GM18517 (cell line): ENCODE data around the gene FAM107B.
A peak's percentile ranks its signal among the peaks of the same experiment; 100 is the strongest.

ENCODE experiments used
- ATAC-seq: cut with Tn5 transposase; IDR thresholded peaks from one replicate; pipeline ENCODE4 v1.9.1; 2021; ENCODE audit warnings: mild to moderate bottlenecking, moderate library complexity; ENCODE audit not compliant: unreplicated experiment

The FAM107B gene

DNA sequence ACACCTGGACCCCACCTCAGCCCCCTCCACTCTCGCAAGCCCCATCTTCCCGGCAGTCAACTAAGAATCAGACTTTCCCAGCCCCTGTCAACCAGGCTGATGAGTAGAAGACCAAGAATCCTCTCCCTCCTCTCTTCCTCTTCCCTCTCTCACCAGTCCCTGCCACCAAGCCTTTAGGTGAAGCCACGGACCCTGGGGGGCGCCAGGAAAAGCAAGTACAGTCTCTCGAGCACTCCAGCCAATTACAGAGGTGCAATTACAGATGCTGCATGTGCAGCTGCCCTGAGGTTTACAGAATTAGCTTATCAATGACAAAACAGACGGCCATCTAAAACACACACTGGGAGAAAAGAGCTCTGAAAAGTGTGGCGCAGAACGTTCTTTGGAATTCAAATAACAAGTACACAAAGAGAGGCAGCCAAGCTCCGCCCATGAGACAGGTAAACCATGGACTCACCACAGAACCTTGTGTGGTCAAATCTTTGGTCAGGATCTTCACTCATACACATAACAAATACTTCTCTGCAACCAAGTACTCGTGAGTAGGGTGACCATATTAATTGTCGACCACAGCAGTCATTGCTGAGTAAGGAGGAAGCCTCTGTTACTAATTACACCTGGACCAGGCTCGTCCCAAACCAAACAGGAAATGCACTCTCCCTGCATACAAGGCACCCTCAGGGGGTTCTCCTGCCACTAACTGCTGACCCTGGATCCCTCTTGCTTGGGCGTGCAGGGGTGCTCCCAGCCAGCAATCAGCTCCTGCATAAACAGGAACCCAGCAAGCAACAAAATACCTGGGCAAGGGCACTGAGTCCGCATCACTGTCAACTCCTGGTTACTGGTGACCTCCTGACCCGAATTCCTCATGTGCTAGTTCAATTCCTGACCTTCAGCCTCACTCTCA is 189.2 kb downstream of the FAM107B start:
- no peak for ATAC-seq

DNA sequence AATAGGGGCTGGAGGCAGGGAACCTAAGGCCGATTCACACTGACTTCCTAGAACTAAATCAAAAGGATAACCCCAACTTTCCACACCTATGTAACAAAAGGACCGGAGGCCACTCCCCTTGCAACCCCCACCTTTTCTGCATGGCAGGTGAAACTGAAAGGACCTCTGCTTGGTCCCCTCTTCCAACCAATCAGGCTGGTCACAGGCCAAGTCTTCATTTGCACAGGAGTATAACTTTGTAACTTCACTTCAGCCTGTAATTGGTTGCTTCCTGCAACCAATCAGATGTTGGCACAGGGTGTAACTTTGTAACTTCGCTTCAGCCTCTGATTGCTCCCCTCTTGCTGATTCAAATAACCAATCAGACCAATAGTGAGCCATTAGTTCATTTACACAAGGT is 190.0 kb downstream of the FAM107B start:
- no peak for ATAC-seq

DNA sequence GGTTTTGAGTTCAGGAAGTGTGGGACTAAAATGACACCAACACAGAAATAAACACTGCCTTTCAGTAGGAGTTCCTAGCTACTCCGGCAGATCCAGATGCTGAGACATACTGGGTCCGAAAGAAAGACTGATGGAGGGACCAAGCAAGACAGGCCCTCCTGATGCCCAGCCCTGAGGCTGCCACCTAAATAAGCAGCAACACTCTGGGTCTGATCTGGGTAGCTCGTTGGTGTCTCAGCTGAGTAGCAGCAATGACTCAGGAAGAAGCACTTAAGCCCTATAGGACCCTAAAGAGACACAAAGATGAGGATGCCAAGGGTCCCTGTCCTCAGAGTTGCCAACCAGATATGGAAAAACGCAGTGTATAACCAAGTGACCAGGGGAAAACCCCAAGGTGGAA is 190.7 kb downstream of the FAM107B start:
- ATAC-seq, result no peak

DNA sequence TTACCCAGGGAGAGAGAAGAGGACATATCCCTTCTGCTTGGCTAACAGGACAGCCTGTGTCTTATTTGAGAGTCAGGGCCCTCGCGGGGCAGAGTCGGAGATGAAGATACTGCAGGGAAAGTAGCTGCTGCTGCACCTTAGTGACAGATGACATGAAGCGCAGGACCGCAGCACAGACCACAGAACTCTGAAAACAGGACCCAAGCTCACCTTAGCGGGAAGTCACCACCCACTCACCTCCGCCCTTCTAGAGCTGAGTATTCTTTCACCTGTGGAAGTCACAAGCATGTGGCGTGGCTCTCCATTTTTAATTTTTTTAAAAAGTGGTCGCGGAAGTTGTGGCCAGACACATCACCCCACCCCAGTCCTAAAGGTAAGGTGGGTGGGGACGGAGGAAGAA is 191.4 kb downstream of the FAM107B start:
- ATAC-seq, result no peak

DNA sequence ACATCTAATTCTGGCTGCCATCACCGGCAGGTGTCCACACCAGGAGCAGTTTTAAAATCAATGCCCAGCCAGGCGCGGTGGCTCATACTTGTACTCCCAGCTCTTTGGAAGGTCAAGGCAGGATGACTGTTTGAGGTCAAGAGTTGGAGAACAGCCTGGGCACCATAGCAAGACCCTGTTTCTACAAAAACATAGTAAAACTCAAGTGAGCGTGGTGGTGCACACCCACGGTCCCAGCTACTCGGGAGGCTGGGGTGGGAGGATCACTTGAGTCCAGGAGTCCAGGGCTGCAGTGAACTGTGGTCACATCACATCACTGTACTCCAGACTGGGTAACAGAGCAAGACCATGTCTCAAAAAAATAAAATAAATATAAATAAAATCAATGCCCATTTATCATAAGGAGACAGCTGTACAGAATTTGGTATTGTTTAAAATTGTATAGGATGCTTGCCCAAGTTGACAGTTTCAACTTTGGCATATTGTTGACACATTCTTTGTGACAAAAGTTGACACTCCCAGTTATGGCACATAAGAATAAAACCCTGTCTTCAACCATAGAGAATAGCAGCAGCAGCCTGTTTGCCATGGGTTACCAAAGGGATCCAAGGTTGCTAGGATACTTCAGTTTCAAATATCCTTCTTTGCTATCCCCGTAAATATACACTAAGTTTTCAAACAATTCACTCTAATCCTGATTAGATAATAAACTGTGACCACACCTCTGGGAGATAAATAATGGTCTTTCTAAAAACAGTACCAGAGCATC is 193.0 kb downstream of the FAM107B start:
- no peak for ATAC-seq

DNA sequence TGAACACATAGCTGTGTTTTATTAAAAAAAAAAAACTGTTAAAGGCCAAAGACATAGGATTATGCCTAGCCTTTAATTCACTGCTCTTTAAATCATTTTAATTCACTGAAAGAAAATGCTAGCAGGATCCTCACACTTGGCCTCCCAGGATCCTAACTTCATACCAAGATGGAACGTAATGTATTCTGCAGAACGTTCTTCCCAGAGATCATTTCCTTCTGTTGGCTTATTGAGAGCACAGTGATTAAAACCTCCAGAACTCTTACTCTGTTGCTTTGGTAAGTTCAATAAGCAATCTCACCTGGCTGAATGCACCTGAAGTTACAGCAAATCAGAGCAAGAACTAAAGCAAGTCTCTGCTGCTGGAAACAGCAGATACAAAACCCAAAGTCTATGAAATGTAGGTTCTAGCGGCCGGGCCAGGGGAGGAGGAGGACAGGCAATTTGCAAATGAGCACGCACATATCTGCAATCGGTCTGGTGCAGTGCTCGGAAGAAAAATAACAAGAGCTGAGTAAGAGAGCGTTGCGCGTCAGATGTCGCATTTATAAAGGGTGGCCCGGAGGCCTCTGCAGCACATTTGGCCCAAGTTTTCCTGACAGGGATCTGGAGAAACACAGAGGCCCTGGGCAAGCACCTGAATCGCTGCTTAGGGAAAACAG is 193.9 kb downstream of the FAM107B start:
- no peak for ATAC-seq

DNA sequence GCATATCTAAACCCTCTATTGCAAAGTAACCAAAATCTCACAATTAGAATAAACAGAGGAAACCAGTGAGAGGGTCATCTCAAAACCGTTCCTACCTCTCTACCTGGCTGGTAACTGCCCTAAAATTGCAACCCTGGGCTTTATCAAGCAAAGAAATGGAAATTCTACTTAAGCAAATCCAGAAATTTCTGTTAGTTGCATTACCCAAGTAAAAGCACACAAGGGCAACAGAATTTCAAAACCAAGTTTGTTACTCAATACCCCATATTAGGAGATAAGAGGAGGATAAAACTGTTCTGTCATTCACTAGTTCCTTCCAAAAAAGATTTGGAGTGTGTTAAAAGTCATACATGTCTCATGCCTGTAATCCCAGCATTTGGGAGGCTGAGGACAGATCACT is 195.3 kb downstream of the FAM107B start:
- no peak for ATAC-seq

DNA sequence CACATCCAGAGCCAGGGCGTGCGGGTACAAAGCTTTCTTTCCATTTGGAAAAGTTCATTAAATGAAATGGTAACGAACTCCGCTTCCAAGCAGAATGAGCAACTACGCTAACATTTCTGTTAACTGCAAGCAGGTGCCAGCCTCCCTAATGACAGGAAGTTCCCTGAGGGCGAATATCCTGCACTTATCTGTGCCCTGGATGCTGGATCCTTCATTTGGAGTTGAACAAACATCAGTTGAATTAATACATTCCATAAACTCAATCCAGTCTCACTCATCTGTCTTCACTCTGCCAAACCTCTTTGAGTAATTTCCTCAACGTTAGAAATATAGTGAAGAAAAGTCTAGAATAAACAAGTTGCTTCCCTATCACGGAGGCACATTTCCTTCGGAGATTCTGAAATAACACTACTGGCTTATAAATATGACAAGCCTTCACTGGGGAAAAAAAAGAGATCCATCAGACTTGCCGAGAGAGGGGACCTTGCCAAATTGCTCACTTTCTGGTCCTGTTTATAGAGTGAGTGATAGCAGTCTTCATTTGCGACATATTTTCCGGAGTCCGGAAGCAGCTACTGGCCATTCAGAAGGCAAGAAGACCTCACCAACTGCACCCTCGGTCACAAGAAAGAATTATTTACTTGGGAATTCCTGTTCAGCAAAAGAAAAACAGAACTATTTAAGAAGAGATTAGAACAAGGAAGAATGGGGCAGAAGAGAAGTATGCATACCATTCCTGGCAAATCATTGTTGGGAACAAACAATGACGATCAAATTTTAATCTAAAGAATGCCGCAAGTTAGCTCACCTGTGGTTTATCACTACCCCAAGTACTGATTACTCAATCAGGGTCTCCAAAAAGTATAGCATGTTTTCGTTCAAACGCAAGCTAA is 196.4 kb downstream of the FAM107B start:
- ATAC-seq, result no peak

DNA sequence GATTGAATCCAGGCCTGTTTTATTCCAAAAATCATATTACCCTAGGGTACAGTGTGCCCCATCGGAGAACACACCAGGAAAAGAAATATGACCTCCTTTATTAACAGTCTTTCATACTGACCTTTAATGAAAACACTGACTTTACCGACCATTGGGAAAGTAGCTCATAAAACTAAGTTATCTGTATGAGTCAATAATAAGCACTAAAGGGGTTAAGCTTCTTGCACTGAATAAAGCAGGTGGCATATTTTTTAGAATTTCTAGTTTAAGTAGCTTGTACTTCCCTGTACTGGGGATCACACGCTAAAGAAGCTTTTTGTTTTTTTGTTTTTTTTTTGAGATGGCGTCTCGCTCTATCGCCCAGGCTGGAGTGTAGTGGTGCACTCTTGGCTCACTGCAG is 199.8 kb downstream of the FAM107B start:
- ATAC-seq, result no peak

DNA sequence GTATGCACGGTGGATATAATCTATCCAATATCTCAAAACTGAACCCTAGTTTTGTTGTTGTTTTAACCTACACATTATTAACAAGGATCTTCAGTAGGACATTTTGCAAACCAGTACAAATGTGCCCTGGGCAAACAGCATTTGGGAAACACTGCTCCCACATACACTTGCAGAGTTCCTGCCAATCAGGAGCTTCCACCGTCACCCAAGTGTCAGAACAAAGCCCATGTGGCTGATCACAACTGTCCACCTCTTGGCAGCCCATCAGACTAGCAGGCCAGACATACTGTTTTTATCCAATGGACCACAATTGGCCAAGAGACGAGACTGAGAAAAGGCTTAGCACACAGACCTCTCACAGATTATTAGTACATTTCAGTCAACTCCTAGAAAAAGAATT is 200.4 kb downstream of the FAM107B start:
- ATAC-seq, result no peak

DNA sequence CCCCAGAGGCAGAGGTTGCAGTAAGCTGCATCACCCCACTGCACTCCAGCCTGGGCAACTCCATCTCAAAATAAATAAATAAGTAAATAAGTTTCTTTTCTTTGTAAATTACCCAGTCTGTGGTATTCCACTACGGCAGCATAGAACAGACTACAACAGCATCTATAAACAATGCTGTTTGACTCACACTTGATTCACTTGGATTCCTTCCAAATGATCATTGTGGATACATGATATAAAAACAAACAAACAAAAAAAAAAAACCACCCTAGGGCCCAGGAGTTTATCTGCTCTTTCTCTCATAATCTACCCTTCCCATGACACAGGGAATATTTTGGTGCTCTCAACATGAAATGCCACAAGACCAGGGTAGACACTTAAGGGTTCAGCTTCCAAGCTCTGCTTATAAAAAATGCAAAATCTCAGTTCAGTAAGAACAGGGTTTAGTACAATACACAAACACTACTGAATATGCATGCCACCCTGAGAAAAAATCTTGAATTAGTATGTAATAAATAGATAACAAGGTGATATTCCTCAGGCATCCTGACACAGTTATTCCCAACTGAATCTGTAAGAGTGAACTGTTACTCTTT is 200.9 kb downstream of the FAM107B start:
- ATAC-seq, result no peak

DNA sequence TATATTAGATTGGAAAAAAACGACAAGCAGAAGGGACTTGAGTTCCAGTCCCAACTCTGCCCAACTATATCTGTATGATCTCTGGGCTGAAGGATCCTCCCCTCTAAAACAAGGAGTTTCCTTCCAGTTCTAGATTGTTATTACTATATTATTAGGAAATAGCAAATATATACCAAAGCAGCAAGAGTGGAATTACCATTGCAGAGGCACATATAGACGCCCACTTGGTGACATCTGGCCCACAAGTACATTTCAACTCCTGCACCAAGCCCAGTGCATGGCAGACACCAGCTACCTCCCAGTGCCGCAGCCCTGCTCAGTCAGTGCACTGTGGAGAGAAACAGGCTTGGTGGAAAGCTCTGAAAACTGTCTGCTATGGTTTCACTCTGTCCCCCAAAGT is 201.9 kb downstream of the FAM107B start:
- ATAC-seq, result no peak

DNA sequence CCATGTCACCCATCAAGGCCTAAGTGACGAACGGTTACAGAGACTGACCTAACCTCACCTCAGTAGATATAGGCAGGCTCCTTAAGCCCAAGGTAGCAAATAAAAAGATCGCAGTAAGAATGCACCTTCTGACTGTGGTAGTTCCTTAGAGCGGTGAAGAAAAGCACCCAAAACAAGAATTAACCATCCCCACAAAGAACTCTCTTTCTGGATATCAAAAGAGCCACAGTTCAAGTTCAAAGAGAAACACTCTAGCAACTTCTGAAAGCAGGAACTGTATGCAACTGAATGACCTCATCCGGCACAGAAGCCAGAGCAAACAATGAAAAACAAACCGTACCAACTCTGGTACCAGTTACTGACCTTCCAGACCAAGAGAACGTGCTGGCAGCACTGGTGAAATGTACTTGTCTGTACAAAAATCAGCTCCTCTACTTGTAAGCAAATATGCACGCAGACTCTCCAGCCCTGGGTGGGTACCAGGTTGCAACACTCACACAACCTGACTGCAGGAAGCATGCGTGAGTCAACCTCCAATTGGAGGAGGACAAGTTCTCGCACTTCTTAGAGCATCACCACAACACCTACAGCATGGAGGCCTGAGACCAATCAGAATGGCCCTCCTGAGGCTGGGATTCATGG is 202.7 kb downstream of the FAM107B start:
- peak; percentile 84 for ATAC-seq

DNA sequence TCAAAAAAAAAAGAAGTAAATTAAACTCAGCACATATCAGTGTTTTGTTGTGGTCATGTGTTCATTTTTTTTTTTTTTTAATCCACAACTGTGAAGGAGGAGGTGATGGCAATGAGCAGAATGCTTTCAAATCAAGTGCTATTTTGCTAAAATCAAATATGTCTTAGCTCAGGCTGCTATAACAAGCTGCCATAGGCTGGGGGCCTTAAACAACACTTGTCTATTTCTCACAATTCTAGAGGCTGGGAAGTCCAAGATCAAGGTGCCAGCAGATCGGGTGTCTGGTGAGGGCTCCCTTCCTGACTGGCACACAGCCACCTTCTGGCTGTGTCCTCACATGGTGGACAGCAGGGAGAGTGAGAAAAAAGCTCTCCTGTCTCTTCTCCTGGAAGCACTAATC is 203.9 kb downstream of the FAM107B start:
- ATAC-seq, result no peak

DNA sequence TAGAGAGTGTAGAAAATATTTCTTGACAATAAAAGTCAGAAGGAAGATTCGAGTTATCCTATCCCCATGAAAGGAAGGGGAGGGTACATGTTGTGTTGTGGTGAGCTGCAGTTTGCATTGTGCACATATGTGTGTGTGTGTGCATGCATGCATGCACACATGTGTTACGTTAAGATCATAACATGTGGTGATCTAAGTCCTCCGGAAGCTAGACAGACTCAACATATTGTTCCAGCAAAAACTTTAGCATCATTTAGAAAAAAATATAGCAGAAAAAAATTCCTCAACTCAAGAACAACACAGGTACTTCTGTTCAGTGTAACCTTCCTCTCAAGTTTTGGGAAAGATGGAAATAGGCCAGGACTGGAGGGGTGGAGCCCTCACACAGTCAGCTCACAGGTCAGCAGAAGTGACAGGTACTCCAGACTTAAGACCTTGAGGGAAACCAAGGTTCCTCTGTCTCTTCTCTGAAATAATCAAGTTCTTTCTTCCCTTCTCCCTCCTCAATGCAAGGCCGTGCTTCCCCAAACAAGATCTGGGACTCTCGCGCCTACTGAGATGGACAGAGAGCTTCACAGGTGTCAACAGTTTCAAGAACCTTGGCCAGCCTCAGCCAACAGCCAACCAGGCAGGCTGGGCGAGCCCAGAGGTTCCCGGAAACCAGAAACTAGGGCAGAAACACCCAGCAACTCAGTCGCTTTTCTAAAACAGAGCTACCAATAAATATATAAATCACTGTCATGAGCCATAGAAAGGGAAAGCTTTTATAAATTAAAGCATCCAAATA is 205.2 kb downstream of the FAM107B start:
- no peak for ATAC-seq

DNA sequence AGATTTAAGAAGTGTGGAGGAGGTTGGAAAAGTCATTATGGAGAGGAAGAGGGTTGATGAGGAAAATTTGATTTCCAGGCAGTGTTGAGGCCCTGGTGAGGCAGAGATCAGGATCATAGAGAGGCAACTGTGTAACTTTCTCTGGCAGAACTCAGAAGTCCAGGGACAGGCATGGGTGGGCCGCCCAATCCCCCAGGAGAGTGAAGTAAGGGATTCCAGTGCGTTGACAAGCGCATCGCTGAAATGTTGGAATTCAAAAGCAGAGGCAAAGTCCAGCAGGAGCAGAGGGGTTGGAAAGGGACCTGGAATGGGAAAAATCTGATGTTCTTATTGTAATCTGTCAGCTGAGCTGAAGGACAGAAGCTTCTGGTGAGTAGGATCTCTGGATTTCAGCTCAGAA is 207.3 kb downstream of the FAM107B start:
- ATAC-seq, result no peak

DNA sequence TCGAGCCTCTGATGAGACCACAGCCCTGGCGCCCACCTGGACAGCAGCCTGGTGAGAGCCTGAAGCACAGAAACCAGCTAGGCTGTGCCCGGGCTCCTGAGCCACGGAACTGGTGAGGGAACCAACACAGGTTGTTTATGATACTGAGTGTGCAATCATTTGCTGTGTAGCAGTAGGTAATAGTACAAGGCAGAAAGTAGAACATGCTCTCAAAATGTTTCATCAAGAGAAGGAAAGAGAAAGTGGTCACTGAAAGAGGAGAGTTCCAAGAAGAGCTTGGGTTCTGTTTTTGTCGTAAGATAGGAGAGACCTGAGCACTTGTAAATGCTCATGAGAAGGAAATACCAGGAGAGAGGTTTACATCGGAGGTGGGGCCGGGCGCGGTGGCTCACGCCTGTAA is 208.2 kb downstream of the FAM107B start:
- no peak for ATAC-seq

DNA sequence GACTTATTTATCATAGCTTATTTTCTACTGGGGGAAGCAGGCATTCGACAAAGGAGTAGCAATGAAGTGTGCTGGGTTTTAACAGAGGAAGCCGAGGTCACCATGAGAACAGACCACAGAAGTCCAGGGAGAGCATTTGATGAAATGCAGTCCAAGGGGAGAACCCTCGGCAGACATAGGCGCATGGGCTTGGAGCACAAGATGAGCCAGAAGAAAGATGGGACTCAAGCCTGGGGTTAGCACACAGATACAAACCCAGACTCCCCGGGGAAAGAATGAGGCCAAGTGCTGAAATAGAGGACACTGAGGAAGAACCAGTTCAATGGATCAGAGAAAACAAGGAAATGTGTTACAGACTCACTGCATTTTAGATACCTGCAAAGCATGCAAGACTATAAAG is 209.5 kb downstream of the FAM107B start:
- ATAC-seq, result no peak

DNA sequence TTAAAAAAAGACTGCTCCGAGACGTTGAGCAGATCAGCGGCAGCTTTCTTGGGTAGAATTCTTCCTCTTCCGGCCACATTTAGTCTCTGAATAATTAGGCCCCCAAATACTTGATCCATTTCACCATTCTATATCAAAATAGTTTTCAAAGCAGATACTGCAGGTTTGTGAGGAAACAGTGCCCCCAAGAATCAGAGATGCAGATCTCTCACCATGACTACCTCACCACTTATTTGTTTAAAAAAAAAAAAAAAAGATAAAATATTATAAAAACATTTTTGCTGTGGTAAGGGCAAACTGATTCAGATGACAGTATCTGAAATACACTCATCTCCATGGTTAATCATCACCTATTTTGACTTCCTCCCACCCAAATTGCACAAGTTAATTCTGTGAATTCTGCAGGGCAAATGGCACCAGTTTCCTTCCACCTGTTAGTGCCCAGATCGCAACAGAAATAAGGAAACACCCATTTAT is 210.4 kb downstream of the FAM107B start:
- peak; percentile 41 for ATAC-seq
